NT2/D1 (cell line): ENCODE results near the gene TMEM132A.

Experiments
- DNase-seq: peaks from one replicate; pipeline ENCODE4 v3.0.0-alpha.2; 2011; ENCODE audit warnings: low read depth, low spot score
- H3K27me3 ChIP-seq: 2 replicates; pipeline ENCODE4 v1.6.0; 2011; ENCODE audit warnings: mild to moderate bottlenecking; ENCODE audit not compliant: insufficient read length, insufficient read depth
- H3K36me3 ChIP-seq: 2 replicates; pipeline ENCODE4 v1.6.1; 2011; ENCODE audit warnings: mild to moderate bottlenecking, low read length, mixed read lengths; ENCODE audit not compliant: insufficient read depth, insufficient read length
- H3K4me1 ChIP-seq: 2 replicates; pipeline ENCODE4 v1.5.1; 2011; ENCODE audit not compliant: insufficient read depth, insufficient read length
- H3K4me3 ChIP-seq: 2 replicates; pipeline ENCODE4 v1.5.1; 2011; ENCODE audit warnings: low read depth; ENCODE audit not compliant: insufficient read length
- H3K9ac ChIP-seq: 2 replicates; pipeline ENCODE4 v1.6.0; 2011; ENCODE audit warnings: low read depth; ENCODE audit not compliant: insufficient read length
- H3K9me3 ChIP-seq: 2 replicates; pipeline ENCODE4 v1.5.1; 2011; ENCODE audit warnings: mild to moderate bottlenecking, low read length; ENCODE audit not compliant: insufficient read depth
- SUZ12 ChIP-seq: IDR thresholded peaks from 2 replicates; pipeline ENCODE4 v1.6.1; 2011; ENCODE audit not compliant: insufficient read length, insufficient read depth; ENCODE audit errors: extremely low read depth
- YY1 ChIP-seq: IDR thresholded peaks from 2 replicates; pipeline ENCODE4 v1.6.1; 2011; ENCODE audit not compliant: insufficient read length, insufficient read depth
- ZNF274 ChIP-seq: IDR thresholded peaks from 2 replicates; pipeline ENCODE4 v1.6.1; 2011; ENCODE audit warnings: mild to moderate bottlenecking, low read depth, low read length

Gene TMEM132A

GRCh38 chr11:60879971-60880588 is 44.2 kb upstream of the TMEM132A start:
- no peak for TF ChIP-seq YY1
- no peak for TF ChIP-seq ZNF274
- TF ChIP-seq SUZ12, result no peak
- Histone ChIP-seq H3K9ac (no peak overlapping the region), H3K9me3 (no peaks in the 10 kb centered on the region), H3K36me3 (peaks cover 47% of the 10 kb centered on the region), H3K4me1 (no peaks in the 10 kb centered on the region), H3K4me3 (no peak overlapping the region), H3K27me3 (no peaks in the 10 kb centered on the region)
- no peak for DNase-seq

- H3K9me3 ChIP-seq, result no peaks in the 10 kb centered on the region
- no peak overlapping the region for H3K4me3 ChIP-seq
- DNase-seq, result no peak
- no peak overlapping the region for H3K9ac ChIP-seq
- H3K27me3 ChIP-seq, result no peaks in the 10 kb centered on the region
- no peak for TF ChIP-seq SUZ12
- TF ChIP-seq YY1, result no peak
- no peak for TF ChIP-seq ZNF274
- H3K36me3 ChIP-seq, result peaks cover 42% of the 10 kb centered on the region
- no peaks in the 10 kb centered on the region for H3K4me1 ChIP-seq
Observed at GRCh38 chr11:60880643-60881282, 43.5 kb upstream of the TMEM132A start.

GRCh38 chr11:60887556-60887955 is 36.7 kb upstream of the TMEM132A start:
- Histone ChIP-seq H3K9me3 (no peaks in the 10 kb centered on the region), H3K36me3 (peaks cover 50% of the 10 kb centered on the region), H3K9ac (no peak overlapping the region), H3K4me1 (no peaks in the 10 kb centered on the region), H3K27me3 (no peaks in the 10 kb centered on the region), H3K4me3 (no peak overlapping the region)
- TF ChIP-seq SUZ12 (no peak), ZNF274 (no peak), YY1 (no peak)
- peak; percentile 52 for DNase-seq

GRCh38 chr11:60889869-60890311 is 34.4 kb upstream of the TMEM132A start:
- H3K4me3 ChIP-seq, result no peak overlapping the region
- peaks cover 72% of the 10 kb centered on the region for H3K36me3 ChIP-seq
- H3K9me3 ChIP-seq, result no peaks in the 10 kb centered on the region
- no peaks in the 10 kb centered on the region for H3K27me3 ChIP-seq
- TF ChIP-seq ZNF274, result no peak
- no peak for TF ChIP-seq YY1
- TF ChIP-seq SUZ12, result no peak
- no peak overlapping the region for H3K9ac ChIP-seq
- no peak for DNase-seq
- no peaks in the 10 kb centered on the region for H3K4me1 ChIP-seq

- Histone ChIP-seq H3K9ac (no peak overlapping the region), H3K4me3 (no peak overlapping the region), H3K36me3 (peaks cover 80% of the 10 kb centered on the region), H3K9me3 (no peaks in the 10 kb centered on the region), H3K27me3 (no peaks in the 10 kb centered on the region), H3K4me1 (no peaks in the 10 kb centered on the region)
- no peak for TF ChIP-seq YY1
- TF ChIP-seq SUZ12, result no peak
- DNase-seq, result no peak
Observed at GRCh38 chr11:60890696-60891095, 33.6 kb upstream of the TMEM132A start.

GRCh38 chr11:60891103-60891741 is 33.0 kb upstream of the TMEM132A start:
- TF ChIP-seq SUZ12 (no peak), YY1 (no peak), ZNF274 (no peak)
- H3K9ac ChIP-seq, result no peak overlapping the region
- H3K9me3 ChIP-seq, result no peaks in the 10 kb centered on the region
- peaks cover 86% of the 10 kb centered on the region for H3K36me3 ChIP-seq
- H3K4me3 ChIP-seq, result no peak overlapping the region
- H3K27me3 ChIP-seq, result no peaks in the 10 kb centered on the region
- H3K4me1 ChIP-seq, result no peaks in the 10 kb centered on the region
- DNase-seq, result no peak

GRCh38 chr11:60895687-60896086 is 28.6 kb upstream of the TMEM132A start:
- H3K4me3 ChIP-seq, result no peak overlapping the region
- peaks cover 97% of the 10 kb centered on the region for H3K36me3 ChIP-seq
- TF ChIP-seq SUZ12 (no peak), YY1 (no peak), ZNF274 (no peak)
- no peaks in the 10 kb centered on the region for H3K9me3 ChIP-seq
- no peaks in the 10 kb centered on the region for H3K4me1 ChIP-seq
- H3K9ac ChIP-seq, result no peak overlapping the region
- DNase-seq, result no peak
- H3K27me3 ChIP-seq, result no peaks in the 10 kb centered on the region
